ENCODE measurements around the gene INHBE. TPM values are rescaled to one million over a fixed set of nuclear protein-coding genes. Genes with fewer than 3 reads are reported as not detected.

Gene INHBE
- total RNA-seq, 1 experiment from 2014 or later, result 10.1 TPM

- Histone ChIP-seq H2BK15ac (ENCODE audit: low read depth, low read length) (no peak overlapping the region), H3K4ac (ENCODE audit: low read depth, low read length) (no peak overlapping the region), H3K4me1 (ENCODE audit: insufficient read depth, low read length) (peaks cover 3% of the 10 kb centered on the region; the same call in 1 of the 2 replicates), H2AFZ (ENCODE audit: low read length) (no peak overlapping the region), H3K23me2 (ENCODE audit: insufficient read length, low read depth, low read length, poor library complexity, severe bottlenecking) (peaks cover 15% of the 10 kb centered on the region), H4K8ac (replicated peaks; ENCODE audit: insufficient read length, low read depth, low read length) (no peak overlapping the region), H3K18ac (ENCODE audit: insufficient read length, low read depth, low read length) (no peak overlapping the region), H3K56ac (ENCODE audit: insufficient read length, low read depth, low read length) (no peak overlapping the region), H3K23ac (ENCODE audit: insufficient read length, low read depth, low read length) (no peak overlapping the region), H3K14ac (ENCODE audit: insufficient read depth, low read length) (no peak overlapping the region), H3K27me3 (ENCODE audit: insufficient read depth, low read length) (peaks cover 30% of the 10 kb centered on the region), H2BK120ac (ENCODE audit: low read depth, low read length, poor library complexity, severe bottlenecking) (no peak overlapping the region), H3K79me1 (ENCODE audit: insufficient read depth, low read depth, low read length, poor library complexity, severe bottlenecking) (no peaks in the 10 kb centered on the region), H3K9ac (ENCODE audit: extremely low read depth, insufficient read length, low read length) (no peak overlapping the region), H4K20me1 (ENCODE audit: control insufficient read depth, insufficient read depth, insufficient read length) (peaks cover 3% of the 10 kb centered on the region), H2BK12ac (ENCODE audit: insufficient read length, low read depth, low read length) (no peak overlapping the region), H3K27ac (ENCODE audit: insufficient read length, low read depth, low read length) (no peak overlapping the region), H3K4me2 (ENCODE audit: insufficient read depth, insufficient read length, low read length) (no peak overlapping the region), H4K91ac (ENCODE audit: insufficient read length, low read depth, low read length) (no peak overlapping the region), H3K9me3 (ENCODE audit: control insufficient read depth, low read depth, low read length) (no peaks in the 10 kb centered on the region), H2BK20ac (ENCODE audit: low read depth, low read length, poor library complexity, severe bottlenecking) (no peak overlapping the region), H2BK5ac (ENCODE audit: insufficient read length, low read length) (no peak overlapping the region), H3K79me2 (ENCODE audit: insufficient read depth, low read length) (no peaks in the 10 kb centered on the region), H4K5ac (ENCODE audit: insufficient read length, low read depth, low read length) (no peak overlapping the region), H2AK5ac (ENCODE audit: insufficient read length, low read length) (no peak overlapping the region), H3T11ph (ENCODE audit: low read length) (no peak overlapping the region)
- no peak overlapping the region for H3K27ac Mint-ChIP-seq
- H3K27me3 Mint-ChIP-seq (ENCODE audit: low read depth), result peaks cover 60% of the 10 kb centered on the region
- TF ChIP-seq CTCF (conservative IDR thresholded peaks at IDR 0.05), result no peak
- H3K4me1 Mint-ChIP-seq, result peaks cover 33 to 34% of the 10 kb centered on the region in 2 experiments
- no CpG with 5 or more reads among the region's 10 CpGs for WGBS (ENCODE audit: extremely low coverage, insufficient read length, low lambda C conversion rate)
- no peaks in the 10 kb centered on the region for H3K9me3 Mint-ChIP-seq
- H3K36me3 Mint-ChIP-seq (ENCODE audit: insufficient read depth in 1 of 3, low read depth in 3 of 3), result no peaks in the 10 kb centered on the region; a peak in 2 of 7 replicates
- H3K4me3 Mint-ChIP-seq, result no peak overlapping the region
- DNase-seq, result no peak
Measured at GRCh38 chr12:57479043-57479375, 23.9 kb downstream of the INHBE start.

Data from H9 (cell line).